Heart left ventricle (tissue), 16 donors: ENCODE measurements around the gene ALPK3. TPM values are rescaled to one million over a fixed set of nuclear protein-coding genes. Genes with fewer than 3 reads are reported as not detected.
A peak's percentile ranks its signal among the peaks of the same experiment; 100 is the strongest.

Source experiments
- ATAC-seq, 4 donors: fragments of 200-7000 bp; cut with Tn5 transposase; one replicate each; pipeline ENCODE4 v1.9.1; 2020 to 2022; ENCODE audit warnings: moderate library complexity in 4 of 4, mild to moderate bottlenecking in 3 of 4, moderate number of reproducible peaks in 1 of 4
- DNase-seq, 5 donors: peaks; one replicate each; pipeline ENCODE4 v3.0.0-alpha.2; 2020
- H3K27ac ChIP-seq, 12 donors: fragments of 200-600 bp; sonication (generic) in 4 of 12; one replicate each; pipeline versions ENCODE4 v1.5.0 to v1.8.0; 2016 to 2022; ENCODE audit warnings: mild to moderate bottlenecking in 2 of 12
- H3K27me3 ChIP-seq, 9 donors: fragments of 200-600 bp; sonication (generic) in 2 of 9; one replicate each; pipeline versions ENCODE4 v1.5.1 to v1.8.0; 2016 to 2022; ENCODE audit warnings: mild to moderate bottlenecking in 3 of 9
- H3K36me3 ChIP-seq, 9 donors: fragments of 200-600 bp; sonication (generic) in 2 of 9; one replicate each; pipeline versions ENCODE4 v1.5.0 to v1.8.0; 2018 to 2022; ENCODE audit warnings: mild to moderate bottlenecking in 2 of 9
- H3K4me1 ChIP-seq, 12 donors: fragments of 200-600 bp; sonication (generic) in 4 of 12; one replicate each; pipeline versions ENCODE4 v1.5.0 to v1.8.0; 2016 to 2022; ENCODE audit warnings: mild to moderate bottlenecking in 3 of 12
- H3K4me3 ChIP-seq, 12 donors: fragments of 200-600 bp; sonication (generic) in 4 of 12; one replicate each; pipeline versions ENCODE4 v1.5.0 to v1.8.0; 2017 to 2022; ENCODE audit warnings: mild to moderate bottlenecking in 9 of 12, moderate library complexity in 4 of 12
- H3K9me3 ChIP-seq, 12 donors: fragments of 200-600 bp; sonication (generic) in 4 of 12; one replicate each; pipeline versions ENCODE4 v1.5.0 to v1.8.0; 2016 to 2022; ENCODE audit warnings: mild to moderate bottlenecking in 1 of 12
- CTCF ChIP-seq, 12 donors: fragments of 200-600 bp; sonication (generic) in 4 of 12; IDR thresholded peaks; one replicate each; pipeline versions ENCODE4 v1.5.0 to v1.8.0; 2018 to 2022; ENCODE audit warnings: antibody characterized with exemption in 12 of 12, mild to moderate bottlenecking in 5 of 12
- POLR2A ChIP-seq, 2 donors: fragments of 450-650 bp; IDR thresholded peaks; one replicate each; pipeline ENCODE4 v1.6.1; 2017; ENCODE audit warnings: antibody characterized with exemption in 2 of 2, mild to moderate bottlenecking in 2 of 2, moderate library complexity in 2 of 2
- WGBS, 4 donors: extraction: QIAGEN DNeasy Blood & Tissue Kit in 2 of 4; methylation state at CpG; one replicate each; pipeline versions ENCODE4 v1.1.5 to v1.1.7; 2013 to 2018; 5-methylcytosine and 5-hydroxymethylcytosine counted together
- intact Hi-C, 10 donors: fragments of 100-400 bp; cut with DNase I; formaldehyde crosslinking; loops; one replicate each; pipeline versions ENCODE4 v1.11.1 to v1.14.2; 2022
- polyA plus RNA-seq, 2 donors: library from polyadenylated mRNA; stranded (reverse); fragments of 200-250 nt; gene quantifications; one replicate each; pipeline ENCODE4 v1.2.3, GENCODE V29; 2013
- total RNA-seq, 9 donors: library from RNA; depleted of rRNA in 2 of 9; stranded (reverse); fragments of >200 nt in 2 of 9; fragmentation: NEBNext Ultra II Directional in 3 of 9; extraction: Animal tissue kit (Norgen Biotek cat#: 25700) in 3 of 9; gene quantifications; one replicate each; pipeline versions ENCODE4 v1.1.0 to v1.2.4, GENCODE V29; 2016 to 2023
- donor health status: ischemic (EF 13 %, LVEDD 7.1; RV severe dilation, severe dysfunction).
- donor health status: healthy with polysubstance abuse.
- donor health status: DM: no; HTN: yes; CAD: no.
- donor health status: DM: no; HTN: no; CAD: no.
- donor health status: ischemic (EF 25% LVEDD 6.9; RV normal size, moderate dysfunction).
- donor health status: ischemic (EF 25% LVEDD 5.7; RV mildly dilated, moderate dysfunction).
- donor health status: healthy.
- donor health status: DM: yes; HTN: yes; CAD: no.
- donor health status: ischemic (EF 35%, LVEDD 5.7; RV mildly dilated, moderate dysfunction).
- donor health status: nonischemic (EF 11% LVEDD 7.7; RV severe dilation, severe dysfunction).
- donor health status: DM: yes; HTN: yes; CAD: no.
- donor health status: PGD.
- donor health status: ischemic (EF 29% LVEDD 5.4; RV normal size, mild dysfunction).
- donor health status: nonischemic (EF 23%, LVEDD 6.1; RV moderate dilation, normal function).

Gene ALPK3
- total and polyA plus RNA-seq, 11 donors, result 82.2 to 258 (median 144) TPM

GRCh38 chr15:84847382-84847781, 30.2 kb downstream of the ALPK3 start:
- Histone ChIP-seq H3K27ac (no peak overlapping the region), H3K27me3 (no peaks in the 10 kb centered on the region), H3K4me3 (no peak overlapping the region), H3K36me3 (peaks cover 0 to 14% (median 0%) of the 10 kb centered on the region in 9 donors), H3K9me3 (peaks cover 0 to 16% (median 0%) of the 10 kb centered on the region in 12 donors), H3K4me1 (peaks cover 0 to 31% (median 8%) of the 10 kb centered on the region in 12 donors)
- DNase-seq (no peak), ATAC-seq (no peak)
- intact Hi-C loops, result loop anchor here in 5 of 10 donors (2.0 to 5.0 kb wide), 2 partner anchors 79 to 80 kb away; no protein-coding TSS in a partner anchor
- TF ChIP-seq POLR2A (IDR thresholded peaks at IDR 0.05) (no peak), CTCF (IDR thresholded peaks at IDR 0.05) (no peak)

DNA sequence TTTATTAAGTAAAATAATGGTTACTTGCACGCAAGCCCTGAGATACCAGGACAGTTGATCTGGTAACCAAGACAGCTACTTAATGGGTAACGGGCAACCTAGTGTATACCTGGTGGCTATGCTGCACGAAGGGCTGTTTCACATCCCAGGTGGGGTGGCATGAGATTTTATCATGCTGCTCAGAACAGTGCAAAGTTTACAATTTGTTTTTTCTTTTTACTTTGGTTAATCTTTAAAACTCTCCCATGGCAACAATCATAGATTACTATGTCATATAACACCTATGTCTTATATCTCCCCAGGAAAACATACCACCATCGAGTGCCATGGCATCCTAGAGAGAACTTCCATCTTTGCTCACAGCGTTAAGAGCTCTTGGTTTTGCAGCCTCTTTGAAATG, 35.1 kb downstream of the ALPK3 start:
- Histone ChIP-seq H3K27ac (peak overlapping the region in 3 of 12 donors; percentile 1 to 19 (median 2)), H3K9me3 (peaks cover 0 to 14% (median 0%) of the 10 kb centered on the region in 12 donors), H3K36me3 (peaks cover 0 to 28% (median 11%) of the 10 kb centered on the region in 9 donors), H3K4me1 (peaks cover 0 to 40% (median 16%) of the 10 kb centered on the region in 12 donors), H3K27me3 (no peaks in the 10 kb centered on the region), H3K4me3 (no peak overlapping the region)
- no peak for DNase-seq
- intact Hi-C loops, result loop anchor here in 1 of 10 donors (5.0 kb wide), 1 partner anchor 65 kb away; no protein-coding TSS in a partner anchor
- 70 to 79% (median 73%) methylated on average over 5 of the region's 5 CpGs for WGBS, 4 donors
- no peak for ATAC-seq
- TF ChIP-seq POLR2A (IDR thresholded peaks at IDR 0.05) (no peak), CTCF (IDR thresholded peaks at IDR 0.05) (no peak)

DNA sequence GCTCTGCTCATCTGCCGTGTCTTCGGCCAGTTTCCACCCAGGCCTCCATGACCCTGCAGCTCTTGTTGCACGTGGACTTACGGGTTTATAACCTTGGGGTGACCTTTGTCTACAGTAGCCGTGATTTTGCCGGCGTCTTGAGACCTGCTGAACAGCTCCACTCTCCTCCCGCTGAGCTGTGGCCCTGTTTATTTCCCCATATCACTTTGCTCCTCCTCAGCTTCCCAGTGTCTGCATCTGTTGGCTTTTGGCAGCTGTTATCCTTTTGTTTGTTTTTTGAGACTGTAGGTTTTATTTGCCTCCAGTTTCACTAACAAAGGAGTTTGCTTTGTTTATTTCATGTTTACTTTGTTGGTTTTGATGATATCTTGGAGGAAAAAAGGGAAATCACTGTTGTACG, 38.0 kb downstream of the ALPK3 start:
- Histone ChIP-seq H3K4me1 (peaks cover 0 to 47% (median 16%) of the 10 kb centered on the region in 12 donors), H3K27ac (peak overlapping the region in 10 of 12 donors; percentile 28 to 74 (median 54))

DNA sequence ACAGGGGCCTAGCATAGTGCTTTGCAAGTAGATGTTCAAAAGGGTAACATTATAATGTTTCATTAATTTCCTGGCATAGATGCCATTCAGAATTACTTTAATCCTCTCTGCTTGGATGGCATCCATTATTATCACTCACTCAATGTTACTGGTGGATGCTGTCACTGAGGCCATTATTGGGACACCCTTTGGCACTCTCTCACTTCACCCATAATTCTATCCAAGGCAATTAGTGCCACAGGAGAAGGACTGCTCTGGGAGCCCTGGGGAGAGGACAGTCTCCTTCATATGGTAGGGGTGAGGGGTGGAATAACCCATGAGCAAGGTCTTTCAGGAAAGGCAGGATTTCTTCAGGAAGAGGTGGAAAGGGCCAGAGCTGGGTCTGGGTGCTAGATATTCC, 38.6 kb downstream of the ALPK3 start:
- intact Hi-C loops, result no loop called here
- no peaks in the 10 kb centered on the region for H3K9me3 ChIP-seq
- ATAC-seq, result peak; percentile 31 to 61 (median 49)
- H3K4me3 ChIP-seq, result no peak overlapping the region
- peaks cover 0 to 44% (median 16%) of the 10 kb centered on the region in 12 donors for H3K4me1 ChIP-seq
- DNase-seq, result no peak
- peaks cover 0 to 63% (median 40%) of the 10 kb centered on the region in 9 donors for H3K36me3 ChIP-seq
- H3K27ac ChIP-seq, result peak overlapping the region in 9 of 12 donors; percentile 12 to 74 (median 58)
- no peak for TF ChIP-seq POLR2A (IDR thresholded peaks at IDR 0.05)
- TF ChIP-seq CTCF (IDR thresholded peaks at IDR 0.05), result no peak
- H3K27me3 ChIP-seq, result no peaks in the 10 kb centered on the region

More for the DNA sequence above, 38.0 kb downstream of the ALPK3 start:
- H3K36me3 ChIP-seq, result peaks cover 0 to 57% (median 40%) of the 10 kb centered on the region in 9 donors
- WGBS, 4 donors, result 51 to 62% (median 56%) methylated on average over 9 of the region's 9 CpGs
- no peak for DNase-seq
- H3K9me3 ChIP-seq, result no peaks in the 10 kb centered on the region
- no peak for TF ChIP-seq POLR2A (IDR thresholded peaks at IDR 0.05)
- TF ChIP-seq CTCF (IDR thresholded peaks at IDR 0.05), result no peak
- no peaks in the 10 kb centered on the region for H3K27me3 ChIP-seq
- intact Hi-C loops, result no loop called here
- H3K4me3 ChIP-seq, result no peak overlapping the region
- peak in 2 of 4 donors; percentile 4 to 20 for ATAC-seq
